ENCODE results near the gene KYAT1. TPM values are rescaled to one million over a fixed set of nuclear protein-coding genes. Genes with fewer than 3 reads are reported as not detected.
A peak's percentile ranks its signal among the peaks of the same experiment; 100 is the strongest.
"Not testable (repeated sequence)": the region's sequence is repeated elsewhere in the genome, so short reads cannot be mapped to it uniquely, and the experiment has no call there.

Gene KYAT1
- total RNA-seq, 2 experiments from 2014 or later, result 14.9 to 16.3 TPM

DNA sequence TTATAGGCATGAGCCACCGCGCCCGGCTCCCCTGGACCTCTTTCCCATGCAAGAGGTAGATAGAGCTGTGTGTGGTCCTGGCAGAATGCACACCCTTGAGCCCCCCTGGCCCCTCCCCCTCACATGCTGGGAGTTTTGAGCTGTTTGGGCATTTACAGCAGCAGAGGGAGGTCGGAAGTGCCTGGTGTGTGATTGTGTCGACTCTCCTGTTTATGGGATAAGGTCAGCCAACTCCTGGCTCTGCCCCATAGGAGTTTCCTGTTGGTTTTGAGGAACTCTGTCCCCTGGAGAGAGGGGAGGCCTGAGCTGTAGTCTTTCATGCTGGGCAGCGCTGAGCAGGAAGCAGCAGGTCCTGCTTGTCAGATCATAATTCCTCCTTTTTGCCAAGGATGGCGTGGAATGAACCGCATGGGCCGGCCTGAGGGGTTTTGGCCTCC, 6.2 kb upstream of the KYAT1 start:
- no peak overlapping the region for H3K4me3 Mint-ChIP-seq
- H3K27me3 Mint-ChIP-seq, result no peaks in the 10 kb centered on the region
- H3K9me3 Mint-ChIP-seq, result no peaks in the 10 kb centered on the region
- no peak overlapping the region for H3K27ac Mint-ChIP-seq
- H3K4me1 Mint-ChIP-seq, result peaks cover 24% of the 10 kb centered on the region
- DNase-seq (no peak), ATAC-seq (ENCODE audit: low read depth) (no peak)
- POLR2A ChIA-PET, result no interaction called here
- peaks cover 7% of the 10 kb centered on the region for H3K36me3 Mint-ChIP-seq

DNA sequence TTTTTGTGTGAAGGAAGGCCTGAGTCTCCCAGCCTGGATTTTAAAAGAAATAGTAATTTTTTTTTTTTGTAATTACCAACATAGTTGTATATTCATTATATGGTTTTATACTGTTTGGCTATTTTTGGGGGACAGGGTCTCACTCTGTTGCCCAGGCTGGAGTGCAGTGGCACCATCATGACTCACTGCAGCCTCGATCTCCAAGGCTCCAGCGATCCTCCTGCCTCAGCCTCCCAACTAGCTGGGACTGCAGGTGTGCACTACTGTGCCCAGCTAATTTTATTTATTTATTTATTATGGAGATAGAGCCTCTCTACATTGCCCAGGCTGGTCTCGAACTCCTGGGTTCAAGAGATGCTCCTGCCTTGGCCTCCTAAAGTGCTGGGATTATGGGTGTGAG, 5.3 kb upstream of the KYAT1 start:
- peaks cover 7% of the 10 kb centered on the region for H3K36me3 Mint-ChIP-seq
- no peak overlapping the region for H3K27ac Mint-ChIP-seq
- ATAC-seq (ENCODE audit: low read depth) (no peak), DNase-seq (no peak)
- H3K4me3 Mint-ChIP-seq, result no peak overlapping the region
- H3K9me3 Mint-ChIP-seq, result no peaks in the 10 kb centered on the region
- no peaks in the 10 kb centered on the region for H3K27me3 Mint-ChIP-seq
- H3K4me1 Mint-ChIP-seq, result peaks cover 25% of the 10 kb centered on the region
- POLR2A ChIA-PET, result no interaction called here

DNA sequence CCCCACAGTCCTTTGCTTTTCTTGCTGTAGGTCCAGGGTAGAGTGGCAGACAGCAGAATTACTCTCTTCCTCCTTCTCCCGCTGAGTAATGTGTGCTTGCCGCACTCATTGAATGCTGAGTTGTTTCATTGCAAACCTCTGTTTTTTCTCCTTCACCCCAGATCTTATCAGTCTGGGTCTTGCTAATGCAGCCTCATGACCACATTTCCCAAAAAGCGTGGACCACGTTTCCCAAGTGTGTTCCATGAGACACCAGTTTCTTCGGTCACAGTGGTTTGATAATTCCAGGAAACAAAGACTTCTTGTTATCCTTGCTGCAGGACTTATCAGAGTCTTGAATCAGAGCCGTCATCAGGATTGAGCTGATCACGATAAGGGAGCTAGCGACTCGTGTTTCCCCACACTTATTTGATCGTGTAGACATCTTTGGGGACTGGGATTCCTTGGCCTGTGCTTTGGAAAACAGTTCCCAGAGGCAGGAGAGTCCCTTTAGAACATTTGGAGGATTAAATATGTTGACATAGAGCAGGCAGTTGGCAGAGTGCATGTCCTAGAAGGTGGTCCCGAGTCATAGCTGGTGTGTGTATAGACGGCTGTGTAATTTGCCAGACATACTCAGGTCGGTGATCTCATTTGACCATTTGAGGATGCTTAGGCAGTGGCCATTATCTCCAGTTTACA, 4.6 kb upstream of the KYAT1 start:
- no peak overlapping the region for H3K4me3 Mint-ChIP-seq
- no peaks in the 10 kb centered on the region for H3K27me3 Mint-ChIP-seq
- H3K36me3 Mint-ChIP-seq, result peaks cover 7% of the 10 kb centered on the region
- no peak overlapping the region for H3K27ac Mint-ChIP-seq
- ATAC-seq (ENCODE audit: low read depth) (no peak), DNase-seq (no peak)
- POLR2A ChIA-PET, result no interaction called here
- H3K4me1 Mint-ChIP-seq, result peaks cover 25% of the 10 kb centered on the region
- no peaks in the 10 kb centered on the region for H3K9me3 Mint-ChIP-seq

DNA sequence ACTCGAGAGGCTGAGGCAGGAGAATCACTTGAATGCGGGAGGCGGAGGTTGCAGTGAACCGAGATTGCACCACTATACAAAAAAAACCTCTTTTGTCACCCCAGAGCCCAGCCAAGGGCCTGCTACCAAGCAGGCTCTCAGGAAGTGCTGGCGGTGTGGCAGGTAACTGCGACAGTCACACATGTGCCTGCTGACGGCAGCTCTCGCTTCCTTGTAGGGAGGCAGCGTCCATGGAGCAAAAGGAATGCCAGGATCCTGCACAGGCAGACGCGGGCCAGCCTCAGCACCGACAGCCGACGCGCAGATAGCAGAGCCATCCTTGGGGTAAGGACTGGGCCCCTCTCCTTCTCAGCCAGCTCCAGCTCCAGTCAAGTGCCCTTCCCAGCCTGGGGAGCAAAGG, 4.0 kb upstream of the KYAT1 start:
- ATAC-seq (ENCODE audit: low read depth) (no peak), DNase-seq (no peak)
- no peaks in the 10 kb centered on the region for H3K9me3 Mint-ChIP-seq
- H3K4me1 Mint-ChIP-seq, result peaks cover 27% of the 10 kb centered on the region
- H3K36me3 Mint-ChIP-seq, result peaks cover 8% of the 10 kb centered on the region
- POLR2A ChIA-PET, result no interaction called here
- no peaks in the 10 kb centered on the region for H3K27me3 Mint-ChIP-seq
- no peak overlapping the region for H3K4me3 Mint-ChIP-seq
- H3K27ac Mint-ChIP-seq, result no peak overlapping the region

DNA sequence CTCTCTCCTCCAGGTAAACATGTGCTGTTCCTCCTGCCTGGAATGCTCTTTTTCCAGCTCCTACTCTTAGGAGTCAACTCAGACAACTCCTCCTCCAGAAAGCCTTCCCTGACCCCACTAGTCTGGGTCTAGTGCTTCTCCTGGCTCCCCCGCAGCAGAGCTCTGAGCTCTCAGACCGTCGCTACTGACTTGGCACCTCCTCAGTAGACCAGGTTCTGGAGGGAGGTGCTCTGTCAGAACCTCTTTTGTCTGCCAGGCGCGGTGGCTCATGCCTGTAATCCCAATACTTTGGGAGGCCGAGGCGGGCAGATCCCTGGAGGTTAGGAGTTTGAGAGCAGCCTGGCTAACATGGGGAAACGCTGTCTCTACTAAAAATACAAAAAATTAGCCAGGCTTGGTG, 3.6 kb upstream of the KYAT1 start:
- no peak for DNase-seq
- ATAC-seq (ENCODE audit: low read depth), result no peak
- Mint-ChIP-seq H3K27ac (no peak overlapping the region), H3K4me3 (no peak overlapping the region), H3K4me1 (peaks cover 28% of the 10 kb centered on the region), H3K36me3 (peaks cover 9% of the 10 kb centered on the region), H3K9me3 (no peaks in the 10 kb centered on the region), H3K27me3 (no peaks in the 10 kb centered on the region)
- POLR2A ChIA-PET, result no interaction called here

DNA sequence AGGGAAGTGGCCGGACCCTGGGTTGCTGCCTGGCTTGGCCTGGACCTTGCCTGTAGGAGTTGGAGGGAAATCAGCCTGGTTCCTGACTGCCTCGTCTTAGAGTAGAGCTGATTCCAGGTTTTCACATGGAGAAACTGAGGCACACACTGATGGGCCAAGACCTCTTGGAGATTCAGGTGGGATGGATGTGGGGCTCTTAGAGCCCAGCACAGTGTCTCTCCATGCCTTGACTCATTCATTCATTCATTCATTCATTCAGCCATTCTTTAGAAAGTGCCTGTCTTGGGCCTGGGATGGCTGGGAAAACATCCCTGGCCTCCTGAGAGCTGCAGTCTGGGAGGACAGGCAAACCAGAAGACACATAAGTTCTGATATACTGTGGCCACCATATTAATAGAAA, 2.4 kb upstream of the KYAT1 start:
- no peak for ATAC-seq (ENCODE audit: low read depth)
- peaks cover 9% of the 10 kb centered on the region for H3K36me3 Mint-ChIP-seq
- DNase-seq, result no peak
- POLR2A ChIA-PET, result interaction anchor here (1.0 kb wide), 1 partner anchor 9 kb away, joined by 3 read pairs; no protein-coding TSS in a partner anchor
- H3K4me3 Mint-ChIP-seq, result peak overlapping the region; percentile 99
- peaks cover 36% of the 10 kb centered on the region for H3K4me1 Mint-ChIP-seq
- no peaks in the 10 kb centered on the region for H3K27me3 Mint-ChIP-seq
- H3K27ac Mint-ChIP-seq, result peak overlapping the region; percentile 56
- H3K9me3 Mint-ChIP-seq, result no peaks in the 10 kb centered on the region

DNA sequence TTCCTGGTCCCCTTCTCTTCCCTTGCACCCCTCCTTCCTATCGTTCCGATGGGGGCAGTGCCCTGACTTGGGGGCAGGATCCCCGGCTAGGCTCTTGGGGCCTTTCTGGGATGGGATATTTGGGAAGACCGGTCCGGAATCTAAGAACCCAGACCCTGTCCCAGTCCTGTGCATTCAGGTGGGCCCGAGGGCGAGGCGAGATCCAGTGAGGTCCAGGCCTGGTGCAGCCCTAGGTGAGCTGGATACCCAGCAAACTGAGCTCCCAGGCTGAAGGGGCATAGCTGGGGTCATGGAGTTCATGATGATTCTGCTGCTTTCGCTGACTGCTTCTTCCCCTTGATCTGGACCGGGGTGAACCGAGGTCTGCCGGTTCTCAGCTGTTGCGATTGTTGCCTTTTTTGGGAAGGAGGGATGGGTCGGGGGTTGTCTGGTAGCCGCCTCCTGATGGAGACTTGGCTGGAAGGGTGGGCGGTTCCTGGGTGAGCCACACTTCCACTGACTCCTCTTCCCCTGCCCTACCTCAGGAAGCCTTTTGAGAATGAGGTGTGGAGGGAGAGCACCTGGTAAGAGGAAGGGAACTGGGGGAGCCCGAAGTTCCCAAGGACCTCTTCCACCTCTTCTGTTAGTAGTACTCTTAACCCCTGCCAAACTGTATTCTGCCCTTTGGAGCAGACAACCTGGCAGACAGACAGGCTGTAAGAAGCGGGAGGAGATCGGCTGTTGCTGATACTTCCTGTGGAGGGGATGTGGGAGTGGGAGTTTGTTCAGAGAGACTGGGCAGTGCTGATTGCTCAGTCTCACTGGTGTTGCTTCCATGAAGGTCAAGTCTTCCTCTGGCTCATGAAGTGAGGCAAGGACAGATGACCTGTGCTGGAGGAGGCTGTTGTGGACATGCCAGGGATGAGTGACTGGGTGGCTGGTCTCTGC, 1.2 kb upstream of the KYAT1 start:
- DNase-seq (no peak), ATAC-seq (ENCODE audit: low read depth) (no peak)
- POLR2A ChIA-PET, result interaction anchor here (0.6 to 4.1 kb wide), 5 partner anchors 19 to 427 kb away, joined by 3 to 34 read pairs (median 3); partner anchors contain the start of gene ODF2
- Mint-ChIP-seq H3K4me1 (peaks cover 36% of the 10 kb centered on the region), H3K36me3 (peaks cover 6% of the 10 kb centered on the region), H3K9me3 (no peaks in the 10 kb centered on the region), H3K27ac (peak overlapping the region; percentile 95), H3K4me3 (peak overlapping the region; percentile 99), H3K27me3 (no peaks in the 10 kb centered on the region)

DNA sequence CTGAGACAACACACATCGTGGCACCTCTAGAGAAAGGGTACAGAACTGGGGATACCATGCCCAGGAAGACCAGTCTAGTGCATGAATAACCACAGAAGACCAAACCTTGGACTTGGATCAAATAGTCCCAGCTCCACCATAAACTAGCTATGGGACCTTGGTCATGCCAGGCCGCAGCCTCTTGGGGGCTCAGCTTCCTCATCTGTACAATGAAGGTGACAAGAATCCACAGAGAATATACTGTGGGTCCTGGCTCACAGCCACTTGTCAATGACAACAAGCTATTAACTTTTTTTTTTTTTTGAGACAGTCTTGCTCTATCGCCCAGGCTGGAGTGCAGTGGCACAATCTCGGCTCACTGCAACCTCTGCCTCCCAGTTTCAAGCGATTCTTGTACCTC, 3.9 kb downstream of the KYAT1 start:
- Mint-ChIP-seq H3K4me1 (peaks cover 15% of the 10 kb centered on the region), H3K9me3 (no peaks in the 10 kb centered on the region), H3K36me3 (peaks cover 2% of the 10 kb centered on the region), H3K27ac (no peak overlapping the region), H3K4me3 (no peak overlapping the region), H3K27me3 (no peaks in the 10 kb centered on the region)
- no peak for ATAC-seq (ENCODE audit: low read depth)
- POLR2A ChIA-PET, result interaction anchor here (0.6 to 0.9 kb wide), 4 partner anchors 10 to 60 kb away, joined by 3 read pairs; partner anchors contain the start of gene ENDOG
- DNase-seq, result no peak

DNA sequence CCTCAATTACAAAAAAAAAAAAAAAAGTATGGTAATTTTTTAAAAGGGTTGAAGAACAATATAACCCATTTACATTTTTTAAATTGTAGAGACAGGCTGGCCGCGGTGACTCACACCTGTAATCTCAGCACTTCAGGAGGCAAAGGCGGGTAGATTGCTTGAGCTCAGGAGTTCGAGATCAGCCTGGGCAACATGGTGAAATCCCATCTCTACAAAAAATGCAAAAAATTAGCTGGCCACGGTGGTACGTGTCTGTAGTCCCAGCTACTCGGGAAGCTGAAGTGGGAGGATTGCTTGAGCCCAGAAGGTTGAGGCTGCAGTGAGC, 10.8 kb downstream of the KYAT1 start:
- H3K36me3 Mint-ChIP-seq; H3K27me3 Mint-ChIP-seq; POLR2A ChIA-PET; H3K4me3 Mint-ChIP-seq; ATAC-seq (ENCODE audit: low read depth); H3K4me1 Mint-ChIP-seq; H3K9me3 Mint-ChIP-seq; H3K27ac Mint-ChIP-seq; DNase-seq: not testable (repeated sequence)

DNA sequence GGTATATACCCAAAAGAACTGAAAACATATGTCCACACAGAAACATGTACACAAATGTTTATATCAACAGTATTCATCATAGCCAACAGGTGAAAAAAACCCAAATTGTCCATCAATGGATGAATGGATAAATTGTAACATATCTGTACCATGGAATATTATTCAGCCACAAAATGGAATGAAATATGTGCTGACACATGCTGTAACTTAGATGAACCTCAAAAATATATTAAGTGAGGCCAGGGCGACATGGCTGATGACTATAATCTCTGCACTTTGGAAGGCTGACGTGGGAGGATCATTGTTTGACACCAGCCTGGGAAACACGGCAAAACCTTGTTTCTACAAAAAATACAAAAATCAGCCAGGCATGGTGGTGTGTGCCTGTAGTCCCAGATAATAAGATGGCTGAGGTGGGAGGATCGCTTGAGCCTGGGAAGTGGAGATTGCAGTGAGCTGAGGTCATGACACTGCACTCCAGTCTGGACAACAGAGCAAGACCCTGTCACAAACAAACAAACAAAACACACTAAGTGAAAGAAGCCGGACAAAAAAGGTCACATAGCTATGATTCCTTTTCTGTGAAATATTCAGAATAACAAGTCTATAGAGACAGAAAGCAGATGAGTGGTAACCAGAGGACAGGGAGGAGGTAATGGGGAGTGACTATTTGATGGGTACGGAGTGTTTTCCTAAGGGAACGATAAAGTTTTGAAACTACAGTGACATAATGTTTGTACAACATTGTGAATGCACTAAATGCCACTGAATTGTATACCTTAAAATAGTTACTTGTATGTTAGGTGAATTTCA, 11.4 kb downstream of the KYAT1 start:
- Mint-ChIP-seq H3K36me3 (peaks cover 2% of the 10 kb centered on the region), H3K4me3 (no peak overlapping the region), H3K27me3 (no peaks in the 10 kb centered on the region), H3K4me1 (peaks cover 3% of the 10 kb centered on the region), H3K27ac (no peak overlapping the region), H3K9me3 (no peaks in the 10 kb centered on the region)
- ATAC-seq (ENCODE audit: low read depth) (no peak), DNase-seq (no peak)
- POLR2A ChIA-PET, result no interaction called here

DNA sequence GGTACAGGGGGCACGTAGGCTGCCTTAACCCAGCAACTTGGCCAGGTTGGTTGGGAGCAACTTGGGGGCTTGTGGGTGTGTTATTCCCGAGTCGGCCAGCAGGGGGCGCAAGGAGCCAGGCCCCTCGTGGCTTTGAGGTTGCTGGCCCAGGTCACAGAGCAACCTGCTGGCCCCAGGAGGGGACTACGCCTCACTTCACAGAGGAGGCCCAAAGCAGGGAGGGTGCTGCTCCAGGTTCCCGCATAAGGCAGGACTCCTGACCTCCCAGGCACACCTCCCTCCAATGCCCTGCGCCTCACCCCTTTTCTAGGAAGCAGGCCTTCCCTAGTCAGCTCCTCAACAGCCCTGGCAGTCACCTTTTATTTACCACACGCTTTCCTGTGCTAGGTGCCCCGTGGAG, 18.1 kb downstream of the KYAT1 start:
- peaks cover 12% of the 10 kb centered on the region for H3K4me1 Mint-ChIP-seq
- H3K27me3 Mint-ChIP-seq, result no peaks in the 10 kb centered on the region
- POLR2A ChIA-PET, result no interaction called here
- no peaks in the 10 kb centered on the region for H3K9me3 Mint-ChIP-seq
- ATAC-seq (ENCODE audit: low read depth), result peak; percentile 95
- no peak overlapping the region for H3K4me3 Mint-ChIP-seq
- peak; percentile 90 for DNase-seq
- H3K36me3 Mint-ChIP-seq, result no peaks in the 10 kb centered on the region
- no peak overlapping the region for H3K27ac Mint-ChIP-seq

DNA sequence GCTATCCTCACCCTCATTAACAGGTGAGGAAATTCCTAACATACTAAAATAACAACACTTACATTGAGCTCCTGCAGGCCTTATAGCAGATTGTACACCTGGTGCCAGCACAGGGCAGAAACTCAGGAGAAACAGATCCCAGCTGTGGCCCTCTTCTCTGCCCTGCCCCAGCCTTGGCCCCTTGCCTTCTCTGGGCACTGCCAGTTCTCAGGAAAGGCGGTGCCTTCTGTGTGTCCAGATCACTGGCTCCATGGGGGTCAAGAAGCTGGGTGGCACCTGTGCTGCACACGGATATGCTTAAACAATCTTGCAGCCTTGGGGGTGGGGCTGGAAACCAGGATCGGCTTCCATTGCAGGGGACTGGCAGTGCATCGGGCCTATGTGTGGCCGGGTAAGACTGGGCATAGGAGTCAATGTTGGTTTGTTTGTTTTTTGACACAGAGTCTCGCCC, 19.3 kb downstream of the KYAT1 start:
- DNase-seq (no peak), ATAC-seq (ENCODE audit: low read depth) (no peak)
- POLR2A ChIA-PET, result interaction anchor here (1.1 kb wide), 1 partner anchor 377 kb away, joined by 3 read pairs; no protein-coding TSS in a partner anchor
- Mint-ChIP-seq H3K4me3 (no peak overlapping the region), H3K4me1 (peaks cover 12% of the 10 kb centered on the region), H3K9me3 (no peaks in the 10 kb centered on the region), H3K36me3 (no peaks in the 10 kb centered on the region), H3K27ac (no peak overlapping the region), H3K27me3 (no peaks in the 10 kb centered on the region)

DNA sequence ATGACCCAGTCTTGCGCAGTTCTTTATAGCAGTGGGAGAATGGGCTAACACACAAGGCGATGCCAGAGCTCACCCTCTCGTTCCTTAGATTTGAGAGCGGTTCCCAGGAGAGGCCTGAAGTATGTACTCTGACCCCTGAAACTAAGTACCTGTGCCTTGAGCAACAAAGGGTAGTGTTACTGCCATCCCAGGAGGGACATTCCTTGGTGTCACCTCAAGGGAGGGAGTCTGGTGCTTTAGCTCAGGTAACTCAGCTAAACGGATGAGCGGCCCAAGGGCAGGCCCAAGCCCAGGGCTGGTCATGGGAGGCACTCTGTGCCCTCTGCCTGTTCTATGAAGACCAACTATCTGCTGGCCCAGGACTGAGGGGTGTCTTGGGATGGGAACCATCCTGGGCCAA, 20.2 kb downstream of the KYAT1 start:
- no peaks in the 10 kb centered on the region for H3K36me3 Mint-ChIP-seq
- H3K4me1 Mint-ChIP-seq, result peaks cover 12% of the 10 kb centered on the region

More for the DNA sequence above, 20.2 kb downstream of the KYAT1 start:
- DNase-seq (no peak), ATAC-seq (ENCODE audit: low read depth) (no peak)
- no peaks in the 10 kb centered on the region for H3K27me3 Mint-ChIP-seq
- H3K9me3 Mint-ChIP-seq, result no peaks in the 10 kb centered on the region
- H3K4me3 Mint-ChIP-seq, result no peak overlapping the region
- H3K27ac Mint-ChIP-seq, result no peak overlapping the region
- POLR2A ChIA-PET, result interaction anchor here (1.0 kb wide), 1 partner anchor 11 kb away, joined by 3 read pairs; no protein-coding TSS in a partner anchor

All from activated naive CD8-positive, alpha-beta T cell treated with anti-CD3 and anti-CD28 coated beads, Interleukin-2, amount 10 ng/mL, durations not matched to agents 7 days and 5 days (primary cell).